ENCODE data around the gene PDE7B.

The PDE7B gene

GRCh38 chr6:136125585-136125984 is 274.1 kb downstream of the PDE7B start:
- TF ChIP-seq SPI1 (IDR thresholded peaks at IDR 0.05; ENCODE audit: borderline replicate concordance, low read depth): no peak
- TF ChIP-seq CTCF (IDR thresholded peaks at IDR 0.05; ENCODE audit: insufficient read depth, low read length): no peak
- TF ChIP-seq POLR2AphosphoS5 (IDR thresholded peaks at IDR 0.05; ENCODE audit: low read depth): no peak
- no peak for TF ChIP-seq GABPA (IDR thresholded peaks at IDR 0.05; ENCODE audit: low read depth)
- TF ChIP-seq REST (IDR thresholded peaks at IDR 0.05; ENCODE audit: insufficient replicate concordance, low read depth): no peak
- Histone ChIP-seq H3K4me3 (replicated peaks; ENCODE audit: insufficient read depth, low read length) (no peak overlapping the region), H3K27ac (replicated peaks) (no peak overlapping the region), H3K27me3 (ENCODE audit: insufficient read depth, poor library complexity, severe bottlenecking) (no peaks in the 10 kb centered on the region)
- no peak for DNase-seq (ENCODE audit: low read depth in 1 of 2, low spot score in 1 of 2)

GRCh38 chr6:136127873-136128272 is 276.4 kb downstream of the PDE7B start:
- no peak for DNase-seq (ENCODE audit: low read depth in 1 of 2, low spot score in 1 of 2)
- no peak overlapping the region for H3K27ac ChIP-seq (replicated peaks)
- H3K27me3 ChIP-seq (ENCODE audit: insufficient read depth, poor library complexity, severe bottlenecking): no peaks in the 10 kb centered on the region
- no peak for TF ChIP-seq SPI1 (IDR thresholded peaks at IDR 0.05; ENCODE audit: borderline replicate concordance, low read depth)
- no peak for TF ChIP-seq POLR2AphosphoS5 (IDR thresholded peaks at IDR 0.05; ENCODE audit: low read depth)
- no peak for TF ChIP-seq REST (IDR thresholded peaks at IDR 0.05; ENCODE audit: insufficient replicate concordance, low read depth)
- no peak for TF ChIP-seq GABPA (IDR thresholded peaks at IDR 0.05; ENCODE audit: low read depth)
- no peak for TF ChIP-seq CTCF (IDR thresholded peaks at IDR 0.05; ENCODE audit: insufficient read depth, low read length)
- H3K4me3 ChIP-seq (replicated peaks; ENCODE audit: insufficient read depth, low read length): no peak overlapping the region

- peak in 1 of 2 experiments; percentile 17 for DNase-seq (ENCODE audit: low read depth in 1 of 2, low spot score in 1 of 2)
- no peak overlapping the region for H3K4me3 ChIP-seq (replicated peaks; ENCODE audit: insufficient read depth, low read length)
- no peaks in the 10 kb centered on the region for H3K27me3 ChIP-seq (ENCODE audit: insufficient read depth, poor library complexity, severe bottlenecking)
- TF ChIP-seq REST (IDR thresholded peaks at IDR 0.05; ENCODE audit: insufficient replicate concordance, low read depth): no peak
- no peak for TF ChIP-seq GABPA (IDR thresholded peaks at IDR 0.05; ENCODE audit: low read depth)
- no peak for TF ChIP-seq CTCF (IDR thresholded peaks at IDR 0.05; ENCODE audit: insufficient read depth, low read length)
- TF ChIP-seq SPI1 (IDR thresholded peaks at IDR 0.05; ENCODE audit: borderline replicate concordance, low read depth): no peak
- TF ChIP-seq POLR2AphosphoS5 (IDR thresholded peaks at IDR 0.05; ENCODE audit: low read depth): no peak
- no peak overlapping the region for H3K27ac ChIP-seq (replicated peaks)
Measured at GRCh38 chr6:136129365-136129764, 277.9 kb downstream of the PDE7B start.
